ENCODE measurements around the gene SP9.

The SP9 gene

GRCh38 chr2:174333372-174334277, 1.1 kb upstream of the SP9 start:
- DNase-seq, result peak; percentile 46

GRCh38 chr2:174334278-174334715, 457 bp upstream of the SP9 start:
- DNase-seq, result no peak

- peak; percentile 46 for DNase-seq
These were observed 667 bp downstream of the SP9 start for GRCh38 chr2:174335254-174335987.

- peak; percentile 48 for DNase-seq
These were observed 1.3 kb downstream of the SP9 start for GRCh38 chr2:174335988-174336500.

GRCh38 chr2:174336501-174337336, 2.0 kb downstream of the SP9 start:
- DNase-seq, result peak; percentile 51

- peak; percentile 54 for DNase-seq
These were observed 2.8 kb downstream of the SP9 start for GRCh38 chr2:174337337-174338146.

- no peak for DNase-seq
These were observed 3.4 kb downstream of the SP9 start for GRCh38 chr2:174338147-174338605.

- peak; percentile 40 for DNase-seq
These were observed 4.2 kb downstream of the SP9 start for GRCh38 chr2:174338671-174339560.

GRCh38 chr2:174339561-174340399, 5.0 kb downstream of the SP9 start:
- no peak for DNase-seq

GRCh38 chr2:174340400-174341292, 5.9 kb downstream of the SP9 start:
- DNase-seq, result no peak

GRCh38 chr2:174341293-174341994, 6.7 kb downstream of the SP9 start:
- DNase-seq, result peak; percentile 91

GRCh38 chr2:174341995-174342685, 7.4 kb downstream of the SP9 start:
- DNase-seq, result no peak

- peak; percentile 41 for DNase-seq
These were observed 8.1 kb downstream of the SP9 start for GRCh38 chr2:174342686-174343342.

GRCh38 chr2:174343343-174343622, 8.5 kb downstream of the SP9 start:
- no peak for DNase-seq

GRCh38 chr2:174343623-174344455, 9.1 kb downstream of the SP9 start:
- DNase-seq, result no peak
